Liver (tissue), 3 donors: ENCODE measurements around the gene CA11.

Experiments
- HNF4G ChIP-seq: IDR thresholded peaks from 2 replicates; pipeline ENCODE4 v1.6.1; 2016; ENCODE audit warnings: antibody characterized with exemption
- JUND ChIP-seq, 2 donors: IDR thresholded peaks; 2 replicates each; pipeline ENCODE4 v1.6.1; 2016; ENCODE audit warnings: antibody characterized with exemption in 2 of 2
- RAD21 ChIP-seq, 2 donors: IDR thresholded peaks; 2 replicates each; pipeline ENCODE4 v1.6.1; 2016; ENCODE audit warnings: antibody characterized with exemption in 2 of 2, mild to moderate bottlenecking in 2 of 2
- ZBTB33 ChIP-seq: IDR thresholded peaks from 2 replicates; pipeline ENCODE4 v1.6.1; 2016; ENCODE audit warnings: antibody characterized with exemption
- TF ChIP-seq, protein P1 (sequence below): fragments of 150-350 bp; IDR thresholded peaks from 2 replicates; pipeline ENCODE4 v1.5.1; 2017; ENCODE audit warnings: improper control_type of control experiment, low read depth, low read length; ENCODE audit not compliant: missing input control
- TF ChIP-seq, protein P2 (sequence below): IDR thresholded peaks from 2 replicates; pipeline ENCODE4 v1.6.1; 2016; ENCODE audit warnings: antibody characterized with exemption
- donor health status: healthy.
- donor health status: healthy.

- TF ChIP-seq, protein P1, sequence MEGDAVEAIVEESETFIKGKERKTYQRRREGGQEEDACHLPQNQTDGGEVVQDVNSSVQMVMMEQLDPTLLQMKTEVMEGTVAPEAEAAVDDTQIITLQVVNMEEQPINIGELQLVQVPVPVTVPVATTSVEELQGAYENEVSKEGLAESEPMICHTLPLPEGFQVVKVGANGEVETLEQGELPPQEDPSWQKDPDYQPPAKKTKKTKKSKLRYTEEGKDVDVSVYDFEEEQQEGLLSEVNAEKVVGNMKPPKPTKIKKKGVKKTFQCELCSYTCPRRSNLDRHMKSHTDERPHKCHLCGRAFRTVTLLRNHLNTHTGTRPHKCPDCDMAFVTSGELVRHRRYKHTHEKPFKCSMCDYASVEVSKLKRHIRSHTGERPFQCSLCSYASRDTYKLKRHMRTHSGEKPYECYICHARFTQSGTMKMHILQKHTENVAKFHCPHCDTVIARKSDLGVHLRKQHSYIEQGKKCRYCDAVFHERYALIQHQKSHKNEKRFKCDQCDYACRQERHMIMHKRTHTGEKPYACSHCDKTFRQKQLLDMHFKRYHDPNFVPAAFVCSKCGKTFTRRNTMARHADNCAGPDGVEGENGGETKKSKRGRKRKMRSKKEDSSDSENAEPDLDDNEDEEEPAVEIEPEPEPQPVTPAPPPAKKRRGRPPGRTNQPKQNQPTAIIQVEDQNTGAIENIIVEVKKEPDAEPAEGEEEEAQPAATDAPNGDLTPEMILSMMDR, result no peak
- TF ChIP-seq, protein P2, sequence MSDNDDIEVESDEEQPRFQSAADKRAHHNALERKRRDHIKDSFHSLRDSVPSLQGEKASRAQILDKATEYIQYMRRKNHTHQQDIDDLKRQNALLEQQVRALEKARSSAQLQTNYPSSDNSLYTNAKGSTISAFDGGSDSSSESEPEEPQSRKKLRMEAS, result no peak
- no peak for TF ChIP-seq JUND (IDR thresholded peaks at IDR 0.05)
- TF ChIP-seq HNF4G, result no peak
- TF ChIP-seq ZBTB33, result no peak
- TF ChIP-seq RAD21 (IDR thresholded peaks at IDR 0.05), result no peak
These were observed 49.1 kb downstream of the CA11 start for GRCh38 chr19:48596679-48597465.
